IMR-90 (cell line): ENCODE results near the gene GNPTG. TPM values are rescaled to one million over a fixed set of nuclear protein-coding genes. Genes with fewer than 3 reads are reported as not detected.

Experiments
- ATAC-seq: fragments of 200-7000 bp; cut with Tn5 transposase; 2 replicates; pipeline ENCODE4 v1.9.1; 2020; ENCODE audit warnings: low read depth, mild to moderate bottlenecking, moderate library complexity
- BruUV-seq: library from RNA; stranded (reverse); fragments of 400-500 nt; replicated peaks from 2 replicates; lab custom pipeline; 2021; lab: Mats Ljungman, UMichigan
- CTCF ChIA-PET: fragments of 300-600 bp; formaldehyde crosslinking; extraction: SDS; loops from one replicate; lab custom pipeline; 2021; ENCODE audit warnings: antibody characterized with exemption; lab: Yijun Ruan, JAX
- POLR2A ChIA-PET: fragments of 300-600 bp; sonication (Branson Sonifier 250); formaldehyde crosslinking; loops from one replicate; lab custom pipeline; 2022; ENCODE audit warnings: antibody characterized with exemption; ENCODE audit not compliant: unreplicated experiment; lab: Charles Lee
- DNase-seq: peaks from one replicate; pipeline ENCODE4 v3.0.0; 2013
- H2AFZ ChIP-seq: replicated peaks from 2 replicates; pipeline ENCODE3; 2013; ENCODE audit warnings: low read length, mild to moderate bottlenecking; ENCODE audit not compliant: poor library complexity
- H2AK5ac ChIP-seq: 2 replicates; pipeline ENCODE4 v1.6.1; 2013; ENCODE audit warnings: low read depth, low read length, inconsistent platforms
- H2AK9ac ChIP-seq: replicated peaks from 2 replicates; pipeline ENCODE3; 2013; ENCODE audit warnings: mild to moderate bottlenecking, low read depth, low read length, moderate library complexity; ENCODE audit not compliant: poor library complexity
- H2BK120ac ChIP-seq: 2 replicates; pipeline ENCODE4 v1.6.1; 2013; ENCODE audit warnings: low read depth, low read length, inconsistent platforms
- H2BK15ac ChIP-seq: 3 replicates; pipeline ENCODE4 v1.6.1; 2013; ENCODE audit warnings: low read depth, low read length, inconsistent platforms
- H2BK20ac ChIP-seq: 2 replicates; pipeline ENCODE4 v1.6.1; 2013; ENCODE audit warnings: low read depth, mild to moderate bottlenecking, inconsistent platforms, low read length, moderate library complexity
- H2BK5ac ChIP-seq: 2 replicates; pipeline ENCODE4 v1.6.1; 2013; ENCODE audit warnings: mild to moderate bottlenecking, low read depth, low read length, inconsistent platforms; ENCODE audit not compliant: poor library complexity, severe bottlenecking
- H3K14ac ChIP-seq: replicated peaks from 2 replicates; pipeline ENCODE4 v1.6.1; 2013; ENCODE audit warnings: low read depth, low read length, inconsistent platforms
- H3K18ac ChIP-seq: 2 replicates; pipeline ENCODE4 v1.6.1; 2013; ENCODE audit warnings: low read depth, low read length, control low read depth
- H3K23ac ChIP-seq: 2 replicates; pipeline ENCODE4 v1.6.1; 2013; ENCODE audit warnings: low read depth, low read length, inconsistent platforms
- H3K27ac ChIP-seq: 2 replicates; pipeline ENCODE4 v1.5.1; 2013; ENCODE audit warnings: mild to moderate bottlenecking, control low read depth, low read length; ENCODE audit not compliant: insufficient read depth
- H3K27me3 ChIP-seq: 2 replicates; pipeline ENCODE4 v1.6.1; 2013; ENCODE audit warnings: low read length; ENCODE audit not compliant: control insufficient read depth, insufficient read depth
- H3K36me3 ChIP-seq: 2 replicates; pipeline ENCODE4 v1.6.1; 2013; ENCODE audit warnings: low read length, mixed read lengths; ENCODE audit not compliant: control insufficient read depth, insufficient read depth
- H3K4ac ChIP-seq: 2 replicates; pipeline ENCODE4 v1.6.1; 2013; ENCODE audit warnings: low read depth, low read length, inconsistent platforms
- H3K4me1 ChIP-seq: 2 replicates; pipeline ENCODE4 v1.6.1; 2013; ENCODE audit warnings: low read length, mixed read lengths; ENCODE audit not compliant: control insufficient read depth, insufficient read depth
- H3K4me2 ChIP-seq: 2 replicates; pipeline ENCODE4 v1.6.1; 2013; ENCODE audit warnings: low read depth, mild to moderate bottlenecking, control low read depth, low read length, moderate library complexity
- H3K4me3 ChIP-seq: 2 replicates; pipeline ENCODE4 v1.5.1; 2013; ENCODE audit warnings: low read depth, mild to moderate bottlenecking, control low read depth, low read length, moderate library complexity; ENCODE audit not compliant: insufficient read depth
- H3K56ac ChIP-seq: 2 replicates; pipeline ENCODE4 v1.6.1; 2013; ENCODE audit warnings: low read length, inconsistent platforms; ENCODE audit not compliant: insufficient read depth; ENCODE audit errors: extremely low read depth
- H3K79me1 ChIP-seq, 2 experiments: 2 replicates each; pipeline ENCODE4 v1.6.1; 2013; ENCODE audit warnings: low read length in 2 of 2, inconsistent platforms in 1 of 2, low read depth in 1 of 2
- H3K9ac ChIP-seq: 2 replicates; pipeline ENCODE4 v1.6.1; 2013; ENCODE audit warnings: low read depth, low read length, control low read depth
- H3K9me1 ChIP-seq: 2 replicates; pipeline ENCODE4 v1.6.1; 2013; ENCODE audit warnings: low read length, inconsistent platforms; ENCODE audit not compliant: insufficient read depth
- H3K9me3 ChIP-seq: 2 replicates; pipeline ENCODE4 v1.6.1; 2013; ENCODE audit warnings: low read length; ENCODE audit not compliant: control insufficient read depth, insufficient read depth
- H4K20me1 ChIP-seq: 2 replicates; pipeline ENCODE4 v1.6.1; 2013; ENCODE audit warnings: low read length, inconsistent platforms; ENCODE audit not compliant: insufficient read depth
- H4K5ac ChIP-seq: 2 replicates; pipeline ENCODE4 v1.6.1; 2013; ENCODE audit warnings: mild to moderate bottlenecking, low read depth, low read length, control low read depth
- H4K8ac ChIP-seq, 2 experiments: 2 replicates each; pipeline ENCODE4 v1.6.1; 2013; ENCODE audit warnings: low read depth in 2 of 2, low read length in 2 of 2, control low read depth in 1 of 2, inconsistent platforms in 1 of 2
- H4K91ac ChIP-seq: 2 replicates; pipeline ENCODE4 v1.6.1; 2013; ENCODE audit warnings: low read depth, low read length, inconsistent platforms; ENCODE audit not compliant: insufficient read depth
- BHLHE40 ChIP-seq: fragments of 150-350 bp; IDR thresholded peaks from 2 replicates; pipeline ENCODE4 v1.6.1; 2016; ENCODE audit warnings: mild to moderate bottlenecking, low read depth, low read length
- CTCF ChIP-seq: conservative IDR thresholded peaks from 2 replicates; pipeline ENCODE4 v1.5.1; 2012; ENCODE audit warnings: mild to moderate bottlenecking, low read depth, low read length, improper control_type of control experiment
- ELK1 ChIP-seq: fragments of 150-350 bp; IDR thresholded peaks from 2 replicates; pipeline ENCODE4 v1.6.1; 2016; ENCODE audit warnings: low read depth, mild to moderate bottlenecking, low read length, moderate library complexity, borderline replicate concordance
- FOS ChIP-seq: fragments of 150-350 bp; IDR thresholded peaks from 2 replicates; pipeline ENCODE4 v1.6.1; 2016; ENCODE audit warnings: low read depth, low read length
- MAFK ChIP-seq: IDR thresholded peaks from 2 replicates; pipeline ENCODE4 v1.6.1; 2012; ENCODE audit warnings: low read depth, low read length, improper control_type of control experiment
- NFE2L2 ChIP-seq: fragments of 150-350 bp; IDR thresholded peaks from 2 replicates; pipeline ENCODE4 v1.6.1; 2016; ENCODE audit warnings: low read depth, mild to moderate bottlenecking, low read length
- POLR2A ChIP-seq: IDR thresholded peaks from 2 replicates; pipeline ENCODE4 v1.6.1; 2012; ENCODE audit warnings: mild to moderate bottlenecking, low read depth, low read length
- RAD21 ChIP-seq: IDR thresholded peaks from 2 replicates; pipeline ENCODE4 v1.6.1; 2012; ENCODE audit warnings: low read length, improper control_type of control experiment
- RCOR1 ChIP-seq: IDR thresholded peaks from 2 replicates; pipeline ENCODE4 v1.6.1; 2012; ENCODE audit warnings: mild to moderate bottlenecking, low read length, improper control_type of control experiment; ENCODE audit not compliant: insufficient replicate concordance
- RFX5 ChIP-seq: IDR thresholded peaks from 2 replicates; pipeline ENCODE4 v1.8.0; 2012; ENCODE audit warnings: low read depth, mild to moderate bottlenecking, low read length, moderate library complexity
- SMC3 ChIP-seq: fragments of 150-350 bp; IDR thresholded peaks from 2 replicates; pipeline ENCODE4 v1.6.1; 2016; ENCODE audit warnings: low read depth, mild to moderate bottlenecking, antibody characterized with exemption, low read length, moderate library complexity
- USF2 ChIP-seq: fragments of 150-350 bp; IDR thresholded peaks from 2 replicates; pipeline ENCODE4 v1.6.1; 2017; ENCODE audit warnings: mild to moderate bottlenecking, antibody characterized with exemption, low read length, low read depth
- WGBS, 2 experiments: methylation state at CpG; one replicate each; pipeline versions ENCODE4 v1.1.5 to v1.1.7; 2013; ENCODE audit warnings: missing lambda C conversion rate in 2 of 2; ENCODE audit not compliant: insufficient read length in 1 of 2; ENCODE audit errors: extremely low coverage in 2 of 2; 5-methylcytosine and 5-hydroxymethylcytosine counted together
- dilution Hi-C: fragments of 300-500 bp; cut with HindIII; formaldehyde crosslinking; loops from one replicate; pipeline ENCODE4 v1.14.3; 2018; ENCODE audit warnings: low sequenced_read_pairs; ENCODE audit not compliant: unreplicated experiment
- in situ Hi-C: fragments of 300-500 bp; cut with MboI; formaldehyde crosslinking; loops from 3 replicates; pipeline ENCODE4 v1.14.3; 2019; ENCODE audit warnings: low sequenced_read_pairs, inconsistent platforms, mixed read lengths
- intact Hi-C: fragments of 100-400 bp; cut with micrococcal nuclease; formaldehyde crosslinking; loops from 2 replicates; pipeline ENCODE4 v1.10.0; 2022
- polyA plus RNA-seq, 3 experiments: library from polyadenylated mRNA; depleted of rRNA; stranded (reverse); fragments of >200 nt; gene quantifications; 2 replicates each; pipeline ENCODE4 v1.2.3, GENCODE V29; 2012; ENCODE audit warnings: low replicate concordance in 1 of 3
- total RNA-seq: library from RNA; depleted of rRNA; stranded (reverse); fragments of >200 nt; gene quantifications from 2 replicates; pipeline ENCODE4 v1.2.3, GENCODE V29; 2012

The GNPTG gene
- total and polyA plus RNA-seq, 2 of the 4 experiments (the other 2 are of a cell fraction), result 14.9 to 70.8 TPM

- BruUV-seq, result no TSS peak
- H3K23ac ChIP-seq, result no peak overlapping the region
- ChIA-PET POLR2A (no interaction called here), CTCF (no interaction called here)
- no peak overlapping the region for H2BK5ac ChIP-seq
- H3K27ac ChIP-seq, result no peak overlapping the region
- 100% methylated on average over 4 of the region's 8 CpGs; no CpG with 5 or more reads in 1 of the 2 experiments for whole genome bisulfite sequencing, 2 experiments
- no peak overlapping the region for H3K4ac ChIP-seq
- no peak overlapping the region for H3K18ac ChIP-seq
- in situ Hi-C loops, result no loop called here
- H3K4me3 ChIP-seq, result no peak overlapping the region
- H2BK120ac ChIP-seq, result no peak overlapping the region
- no peak overlapping the region for H4K5ac ChIP-seq
- no peak overlapping the region for H3K14ac ChIP-seq
- H4K20me1 ChIP-seq, result peaks cover 58% of the 10 kb centered on the region
- DNase-seq (no peak), ATAC-seq (no peak)
- H2AK9ac ChIP-seq, result no peak overlapping the region
- H3K9me3 ChIP-seq, result no peaks in the 10 kb centered on the region
- intact Hi-C loops, result no loop called here
- no peak overlapping the region for H2BK20ac ChIP-seq
- H2BK15ac ChIP-seq, result no peak overlapping the region
- H3K4me2 ChIP-seq, result no peak overlapping the region
- H3K36me3 ChIP-seq, result peaks cover 72% of the 10 kb centered on the region
- no peaks in the 10 kb centered on the region for H3K4me1 ChIP-seq
- no peak overlapping the region for H2AFZ ChIP-seq
- H3K9me1 ChIP-seq, result peaks cover 5% of the 10 kb centered on the region; the same call in 1 of the 2 replicates
- no peak overlapping the region for H4K8ac ChIP-seq
- no peak overlapping the region for H3K56ac ChIP-seq
- H3K79me1 ChIP-seq, result peaks cover 10 to 39% of the 10 kb centered on the region in 2 experiments
- no peak overlapping the region for H4K91ac ChIP-seq
- H3K9ac ChIP-seq, result no peak overlapping the region
- dilution Hi-C loops, result no loop called here
- no peak overlapping the region for H2AK5ac ChIP-seq
- no peaks in the 10 kb centered on the region for H3K27me3 ChIP-seq
- no peak for TF ChIP-seq USF2
- TF ChIP-seq NFE2L2, result no peak
- no peak for TF ChIP-seq MAFK
- TF ChIP-seq CTCF, result no peak
- TF ChIP-seq BHLHE40, result no peak
- no peak for TF ChIP-seq SMC3
- no peak for TF ChIP-seq RCOR1
- TF ChIP-seq FOS, result no peak
- no peak for TF ChIP-seq RFX5
- no peak for TF ChIP-seq RAD21
- no peak for TF ChIP-seq POLR2A
- TF ChIP-seq ELK1, result no peak
Measured at GRCh38 chr16:1322407-1322806, 29.3 kb upstream of the GNPTG start.
